Spleen (tissue), 7 donors: ENCODE results near the gene MC4R.

ENCODE experiments used
- CTCF ChIP-seq, 11 experiments: fragments of 200-600 bp in 7 of 11; fragments of 450-650 bp in 4 of 11; sonication (generic) in 4 of 11; IDR thresholded peaks in 8 of 11; conservative IDR thresholded peaks in 3 of 11; 1 replicate in 7 of 11; 2 replicates in 4 of 11; pipeline versions ENCODE4 v1.4.0 to v1.8.0; 2016 to 2021; ENCODE audit warnings: antibody characterized with exemption in 11 of 11, inconsistent platforms in 4 of 11, mild to moderate bottlenecking in 1 of 11
- POLR2A ChIP-seq, 3 donors: fragments of 450-650 bp; IDR thresholded peaks; one replicate each; pipeline ENCODE4 v1.5.1; 2017; ENCODE audit warnings: antibody characterized with exemption in 3 of 3, mild to moderate bottlenecking in 1 of 3
- donor health status: DM: no; HTN: no; CAD: no; lungs with moderate emphysema.
- donor health status: DM: no; HTN: no; CAD: no.
- donor health status: DM: no; HTN: no; CAD: no.

- TF ChIP-seq CTCF (IDR thresholded peaks at IDR 0.05 in 8 of 11, conservative IDR thresholded peaks at IDR 0.05 in 3 of 11), result no peak
- no peak for TF ChIP-seq POLR2A (IDR thresholded peaks at IDR 0.05)
Observed at GRCh38 chr18:60358516-60358915, 14.1 kb downstream of the MC4R start.
